Omental fat pad (tissue), 4 donors: ENCODE measurements around the gene SHROOM2. TPM values are rescaled to one million over a fixed set of nuclear protein-coding genes. Genes with fewer than 3 reads are reported as not detected.

Experiments
- ATAC-seq: fragments of 150-250 bp; one replicate; pipeline ENCODE4 v1.9.1; 2016; ENCODE audit warnings: mild to moderate bottlenecking, moderate library complexity; ENCODE audit not compliant: low FRiP score
- DNase-seq: peaks from one replicate; pipeline ENCODE4 v3.0.0-alpha.2; 2019; ENCODE audit warnings: low spot score
- CTCF ChIP-seq, 3 donors: fragments of 450-650 bp; IDR thresholded peaks; one replicate each; pipeline ENCODE4 v1.5.1; 2016 to 2017; ENCODE audit warnings: antibody characterized with exemption in 3 of 3, mild to moderate bottlenecking in 3 of 3, moderate library complexity in 2 of 3
- small RNA-seq: library from RNA; depleted of rRNA; stranded (forward); fragments of <200 nt; gene quantifications from one replicate; pipeline ENCODE3, GENCODE V24; 2016
- total RNA-seq, 4 donors: library from RNA; depleted of rRNA; stranded (reverse); fragments of >200 nt; gene quantifications; one replicate each; pipeline ENCODE4 v1.1.0, GENCODE V29; 2016

The SHROOM2 gene
- total RNA-seq, 4 donors from 2014 or later: 0.88 to 2.4 (median 2.1) TPM

GRCh38 chrX:9995855-9996339 lies 209.7 kb downstream of the SHROOM2 start:
- DNase-seq (peak; percentile 91), ATAC-seq (peak; percentile 87)
- TF ChIP-seq CTCF (IDR thresholded peaks at IDR 0.05): peak in 2 of 3 donors; percentile 48 to 90

GRCh38 chrX:9997041-9997440 lies 210.8 kb downstream of the SHROOM2 start:
- DNase-seq (no peak), ATAC-seq (peak; percentile 24)
- TF ChIP-seq CTCF (IDR thresholded peaks at IDR 0.05): no peak

GRCh38 chrX:9997524-9997923 lies 211.3 kb downstream of the SHROOM2 start:
- no peak for TF ChIP-seq CTCF (IDR thresholded peaks at IDR 0.05)
- no peak for ATAC-seq
- DNase-seq: no peak

Small RNAs within 50 kb of the gene (small RNA-seq; reads per million reads assigned to genes)
- gene RF00019: not detected

Other genes with a start within 250 kb of the SHROOM2 start
- 1 to 10 TPM in 3 of 4 donors, not detected in 1; 1.1 to 1.6 (median 1.2) TPM for gene GPR143, start 20.6 kb upstream of the SHROOM2 start, total RNA-seq
- not detected for gene CLDN34, start 180.9 kb downstream of the SHROOM2 start, total RNA-seq